K562 (cell line): ENCODE measurements around the gene TMTC2. TPM values are rescaled to one million over a fixed set of nuclear protein-coding genes. Genes with fewer than 3 reads are reported as not detected.

Experiments
- ATAC-seq: fragments of 200-7000 bp; cut with Tn5 transposase; 3 replicates; pipeline ENCODE4 v1.9.1; 2020; ENCODE audit warnings: moderate library complexity
- BruUV-seq: library from RNA; stranded (reverse); fragments of 400-500 nt; replicated peaks from 2 replicates; lab custom pipeline; 2021; lab: Mats Ljungman, UMichigan
- CTCF ChIA-PET: fragments of 300-600 bp; formaldehyde crosslinking; extraction: SDS; loops from one replicate; lab custom pipeline; 2021; ENCODE audit warnings: low intra/inter-chr PET ratio; lab: Yijun Ruan, JAX
- POLR2A ChIA-PET: fragments of 300-600, 350-650 bp; sonication (Branson Sonifier 250); formaldehyde crosslinking; extraction: SDS; loops from one replicate; lab custom pipeline; 2021; ENCODE audit warnings: antibody characterized with exemption, inconsistent platforms; lab: Yijun Ruan, JAX
- DNase-seq, 4 experiments: peaks; one replicate each; pipeline versions ENCODE4 v3.0.0 to v3.0.0-alpha.2; 2011 to 2018; ENCODE audit warnings: low spot score in 3 of 4, mixed read lengths in 3 of 4; ENCODE audit errors: extremely low read depth in 1 of 4
- FAIRE-seq: peaks from 2 replicates; lab custom pipeline; 2011; peaks lifted over from hg19 to GRCh38; lab: Jason Lieb, UNC
- H2AFZ ChIP-seq: 2 replicates; pipeline ENCODE4 v1.6.0; 2011; ENCODE audit warnings: low read depth, low read length, control low read depth, inconsistent platforms
- H3K27ac ChIP-seq: fragments of 200-600 bp; 3 replicates; pipeline ENCODE4 v1.8.0; 2011; ENCODE audit warnings: low read depth, mild to moderate bottlenecking, control low read depth, inconsistent platforms, low read length, moderate library complexity, mixed read lengths; ENCODE audit errors: extremely low read depth
- H3K27me3 ChIP-seq, 2 experiments: fragments of 300-600 bp in 1 of 2; 2 replicates in 1 of 2; 3 replicates in 1 of 2; pipeline versions ENCODE4 v1.6.0 to v1.8.0; 2011; ENCODE audit warnings: inconsistent platforms in 2 of 2, low read length in 2 of 2, mild to moderate bottlenecking in 1 of 2, mixed read lengths in 1 of 2, moderate library complexity in 1 of 2; ENCODE audit not compliant: control insufficient read depth in 2 of 2, insufficient read depth in 2 of 2
- H3K36me3 ChIP-seq: fragments of 300-600 bp; 3 replicates; pipeline ENCODE4 v1.8.0; 2011; ENCODE audit warnings: mild to moderate bottlenecking, low read length, inconsistent platforms; ENCODE audit not compliant: control insufficient read depth, insufficient read depth
- H3K4me1 ChIP-seq, 2 experiments: fragments of 200-600 bp in 1 of 2; replicated peaks in 1 of 2; 2 replicates in 1 of 2; 3 replicates in 1 of 2; pipeline versions ENCODE4 v1.5.1 to v1.8.0; 2011; ENCODE audit warnings: inconsistent platforms in 2 of 2, low read length in 2 of 2, mild to moderate bottlenecking in 1 of 2, mixed read lengths in 1 of 2, moderate library complexity in 1 of 2; ENCODE audit not compliant: control insufficient read depth in 2 of 2, insufficient read depth in 2 of 2
- H3K4me2 ChIP-seq: 2 replicates; pipeline ENCODE4 v1.6.1; 2011; ENCODE audit warnings: low read length, control low read depth, inconsistent platforms, mixed read lengths; ENCODE audit not compliant: insufficient read depth
- H3K4me3 ChIP-seq: fragments of 200-600 bp; sonication (generic), shearing (Covaris generic); 2 replicates; pipeline ENCODE4 v1.5.1; 2016; ENCODE audit warnings: control low read depth, inconsistent platforms
- H3K79me2 ChIP-seq: fragments of 200-600 bp; 3 replicates; pipeline ENCODE4 v1.8.0; 2011; ENCODE audit warnings: low read length, inconsistent platforms; ENCODE audit not compliant: control insufficient read depth, insufficient read depth
- H3K9ac ChIP-seq, 2 experiments: 2 replicates each; pipeline versions ENCODE4 v1.6.0 to v1.6.1; 2011; ENCODE audit warnings: low read depth in 2 of 2, low read length in 2 of 2, control low read depth in 1 of 2, inconsistent platforms in 1 of 2, mild to moderate bottlenecking in 1 of 2, mixed read lengths in 1 of 2; ENCODE audit not compliant: insufficient read depth in 1 of 2
- H3K9me1 ChIP-seq: one replicate; pipeline ENCODE4 v1.6.0; 2011; ENCODE audit warnings: inconsistent platforms, mild to moderate bottlenecking, low read length, moderate library complexity; ENCODE audit not compliant: control insufficient read depth, insufficient read depth
- H3K9me3 ChIP-seq: replicated peaks from 2 replicates; pipeline ENCODE4 v1.5.1; 2011; ENCODE audit warnings: low read depth, low read length, inconsistent platforms; ENCODE audit not compliant: control insufficient read depth, insufficient read depth
- H4K20me1 ChIP-seq: replicated peaks from 2 replicates; pipeline ENCODE4 v1.6.1; 2011; ENCODE audit warnings: low read length, inconsistent platforms, mixed read lengths; ENCODE audit not compliant: control insufficient read depth, insufficient read depth
- ADNP ChIP-seq: fragments of 200-800 bp; sonication (Bioruptor generic); IDR thresholded peaks from 2 replicates; pipeline ENCODE4 v1.6.1; 2016; ENCODE audit warnings: missing genetic modification characterization, missing compliant biosample characterization
- ATF7 ChIP-seq: fragments of 450-650 bp; IDR thresholded peaks from 2 replicates; pipeline ENCODE4 v1.7.1; 2014; ENCODE audit warnings: mild to moderate bottlenecking, moderate library complexity
- CEBPG ChIP-seq, 3 experiments: fragments of 200-800 bp in 1 of 3; sonication (Bioruptor generic) in 1 of 3; sonication (generic) in 1 of 3; formaldehyde crosslinking in 1 of 3; IDR thresholded peaks in 2 of 3; conservative IDR thresholded peaks in 1 of 3; 2 replicates each; pipeline versions ENCODE4 v1.6.1 to v1.8.0; 2016 to 2022; ENCODE audit warnings: missing compliant biosample characterization in 2 of 3, missing genetic modification characterization in 2 of 3, mild to moderate bottlenecking in 1 of 3, missing genetic modification reagents in 1 of 3
- CHCHD3 ChIP-seq: fragments of 250-450 bp; sonication (Bioruptor Pico); IDR thresholded peaks from 2 replicates; pipeline ENCODE4 v2.1.2; 2022; ENCODE audit warnings: mild to moderate bottlenecking
- FUS ChIP-seq: fragments of 200-400 bp; formaldehyde crosslinking; optimal IDR thresholded peaks from 2 replicates; pipeline ENCODE3; 2017; ENCODE audit warnings: low read depth, low read length
- GTF2F1 ChIP-seq: IDR thresholded peaks from 2 replicates; pipeline ENCODE4 v1.6.1; 2011; ENCODE audit warnings: low read depth, low read length, improper control_type of control experiment
- HNRNPH1 ChIP-seq: fragments of 200-400 bp; formaldehyde crosslinking; optimal IDR thresholded peaks from 2 replicates; pipeline ENCODE3; 2017; ENCODE audit warnings: low read depth, mild to moderate bottlenecking, low read length, moderate library complexity
- JUND ChIP-seq, 2 experiments: IDR thresholded peaks; 2 replicates in 1 of 2; 3 replicates in 1 of 2; pipeline ENCODE4 v1.6.1; 2011; ENCODE audit warnings: borderline replicate concordance in 2 of 2, low read depth in 2 of 2, low read length in 2 of 2, improper control_type of control experiment in 1 of 2, missing biosample characterization in 1 of 2, missing genetic modification characterization in 1 of 2, missing genetic modification reagents in 1 of 2
- KLF6 ChIP-seq: fragments of 250-450 bp; sonication (Bioruptor Pico); IDR thresholded peaks from 2 replicates; pipeline ENCODE4 v1.4.0; 2020; ENCODE audit warnings: mild to moderate bottlenecking, moderate library complexity, borderline replicate concordance
- NFXL1 ChIP-seq: fragments of 450-650 bp; formaldehyde crosslinking; IDR thresholded peaks from 2 replicates; pipeline ENCODE4 v1.4.0; 2021; ENCODE audit warnings: mild to moderate bottlenecking
- SLC30A9 ChIP-seq: fragments of 250-450 bp; sonication (Bioruptor Pico); IDR thresholded peaks from 2 replicates; pipeline ENCODE4 v1.8.0; 2022; ENCODE audit warnings: mild to moderate bottlenecking, moderate library complexity
- SMAD3 ChIP-seq: fragments of 450-650 bp; formaldehyde crosslinking; conservative IDR thresholded peaks from 2 replicates; pipeline ENCODE4 v1.4.0; 2020; ENCODE audit warnings: mild to moderate bottlenecking
- U2AF1 ChIP-seq: fragments of 200-400 bp; formaldehyde crosslinking; optimal IDR thresholded peaks from 2 replicates; pipeline ENCODE3; 2017; ENCODE audit warnings: mild to moderate bottlenecking, low read depth, low read length, moderate library complexity
- ZC3H4 ChIP-seq: sonication (generic); formaldehyde crosslinking; IDR thresholded peaks from 2 replicates; pipeline ENCODE4 v1.9.0; 2021; ENCODE audit warnings: missing genetic modification reagents, borderline replicate concordance
- ZNF766 ChIP-seq: fragments of 200-800 bp; sonication (Bioruptor generic); conservative IDR thresholded peaks from 2 replicates; pipeline ENCODE4 v1.6.1; 2016; ENCODE audit warnings: missing genetic modification characterization, missing compliant biosample characterization
- ZZZ3 ChIP-seq: fragments of 450-650 bp; IDR thresholded peaks from 2 replicates; pipeline ENCODE4 v1.6.1; 2016; ENCODE audit warnings: antibody characterized with exemption, mild to moderate bottlenecking, moderate library complexity
- WGBS: fragments of 100-300 bp; shearing (Covaris generic); methylation state at CpG from one replicate; pipeline ENCODE4 v1.1.6; 2016; ENCODE audit warnings: low coverage, mixed read lengths; ENCODE audit not compliant: insufficient coverage; ENCODE audit errors: missing lambda C conversion rate; 5-methylcytosine and 5-hydroxymethylcytosine counted together
- in situ Hi-C: fragments of 300-500 bp; cut with MboI; formaldehyde crosslinking; loops from 4 replicates; pipeline ENCODE4 v1.15.0; 2018; ENCODE audit warnings: inconsistent platforms, mixed read lengths
- intact Hi-C: fragments of 100-400 bp; cut with micrococcal nuclease; formaldehyde crosslinking; loops from 2 replicates; pipeline ENCODE4 v1.14.2; 2022
- polyA plus RNA-seq, 8 experiments: library from polyadenylated mRNA; depleted of rRNA in 4 of 8; stranded (reverse) in 5 of 8; unstranded in 3 of 8; fragments of >200 nt; fragmentation: Nextera tagmentation in 2 of 8; fragmentation: Illumina TruSeq in 1 of 8; extraction: Ambion mirVana in 2 of 8; extraction: Trizol in 1 of 8; gene quantifications; 2 replicates each; pipeline versions ENCODE4 v1.2.1 to v1.2.3, GENCODE V29; 2011 to 2014; ENCODE audit warnings: inconsistent platforms in 1 of 8, missing spikeins in 1 of 8
- total RNA-seq, 7 experiments: library from RNA; depleted of rRNA in 6 of 7; stranded (reverse); fragments of >200 nt in 6 of 7; fragmentation: Illumina TruSeq in 2 of 7; extraction: Trizol in 2 of 7; gene quantifications; 2 replicates each; pipeline versions ENCODE4 v1.2.1 to v1.2.3, GENCODE V29; 2011 to 2021; ENCODE audit warnings: low replicate concordance in 1 of 7
- TF ChIP-seq, protein P1 (sequence below): fragments of 450-650 bp; IDR thresholded peaks from 2 replicates; pipeline ENCODE4 v1.6.1; 2016; ENCODE audit warnings: missing biosample characterization, missing genetic modification characterization
- TF ChIP-seq, protein P2 (sequence below): sonication (generic); formaldehyde crosslinking; IDR thresholded peaks from 2 replicates; pipeline ENCODE4 v1.8.0; 2022; ENCODE audit warnings: mild to moderate bottlenecking, missing genetic modification reagents
- TF ChIP-seq, protein P3 (sequence below), 2 experiments: fragments of 450-650 bp in 1 of 2; sonication (generic) in 1 of 2; formaldehyde crosslinking; conservative IDR thresholded peaks; 2 replicates each; pipeline versions ENCODE4 v1.4.0 to v1.8.1; 2020 to 2022; ENCODE audit warnings: mild to moderate bottlenecking in 1 of 2, missing genetic modification reagents in 1 of 2
- TF ChIP-seq, protein P4 (sequence below): fragments of 250-450 bp; sonication (Bioruptor Pico); IDR thresholded peaks from 2 replicates; pipeline ENCODE4 v1.6.1; 2021; ENCODE audit warnings: mild to moderate bottlenecking

The TMTC2 gene
- total and polyA plus RNA-seq, 9 of the 15 experiments (the other 6 are each of a cell fraction or from before 2014, with no cell fraction given): 0.29 to 1.1 (median 0.55) TPM

DNA sequence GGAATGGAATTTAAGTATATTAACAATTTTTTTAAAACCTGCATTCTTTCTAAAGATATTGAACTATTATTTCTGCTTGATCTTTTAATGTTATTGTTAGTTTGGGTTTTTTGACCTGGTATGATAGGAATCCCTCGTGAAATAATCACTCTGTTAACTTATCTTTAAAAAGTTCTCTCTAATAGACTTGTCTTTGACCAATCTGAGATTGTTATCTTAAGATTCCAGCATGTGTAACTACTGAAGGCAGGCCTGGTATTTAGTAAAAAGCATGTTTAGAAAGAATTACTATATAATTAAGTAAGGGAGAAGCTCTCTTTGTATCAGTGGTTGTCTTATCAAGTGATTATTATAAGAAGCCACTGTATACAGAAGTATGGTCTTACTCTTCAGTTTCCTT lies 4.8 kb downstream of the TMTC2 start:
- H3K9ac ChIP-seq: no peak overlapping the region
- TF ChIP-seq NFXL1 (CRISPR knock-in tag) (no peak), CHCHD3 (CRISPR knock-in tag) (no peak), CEBPG (CRISPR knock-in tag; IDR thresholded peaks at IDR 0.05) (no peak), CEBPG (tag; conservative IDR thresholded peaks at IDR 0.05 in 1 of 2, IDR thresholded peaks at IDR 0.05 in 1 of 2) (no peak), GTF2F1 (no peak), U2AF1 (no peak), FUS (no peak), KLF6 (CRISPR knock-in tag) (no peak), SLC30A9 (CRISPR knock-in tag) (no peak), ATF7 (no peak), ADNP (no peak), ZZZ3 (no peak), JUND (IDR thresholded peaks at IDR 0.05; ENCODE audit: borderline replicate concordance, low read depth, low read length) (no peak), JUND (tag; IDR thresholded peaks at IDR 0.05; ENCODE audit: borderline replicate concordance, low read depth, low read length) (no peak), ZC3H4 (CRISPR knock-in tag) (no peak), ZNF766 (CRISPR knock-in tag) (no peak), SMAD3 (CRISPR knock-in tag) (no peak), HNRNPH1 (no peak)
- TF ChIP-seq, protein P1, sequence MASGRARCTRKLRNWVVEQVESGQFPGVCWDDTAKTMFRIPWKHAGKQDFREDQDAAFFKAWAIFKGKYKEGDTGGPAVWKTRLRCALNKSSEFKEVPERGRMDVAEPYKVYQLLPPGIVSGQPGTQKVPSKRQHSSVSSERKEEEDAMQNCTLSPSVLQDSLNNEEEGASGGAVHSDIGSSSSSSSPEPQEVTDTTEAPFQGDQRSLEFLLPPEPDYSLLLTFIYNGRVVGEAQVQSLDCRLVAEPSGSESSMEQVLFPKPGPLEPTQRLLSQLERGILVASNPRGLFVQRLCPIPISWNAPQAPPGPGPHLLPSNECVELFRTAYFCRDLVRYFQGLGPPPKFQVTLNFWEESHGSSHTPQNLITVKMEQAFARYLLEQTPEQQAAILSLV (tag): no peak
- TF ChIP-seq, protein P2, sequence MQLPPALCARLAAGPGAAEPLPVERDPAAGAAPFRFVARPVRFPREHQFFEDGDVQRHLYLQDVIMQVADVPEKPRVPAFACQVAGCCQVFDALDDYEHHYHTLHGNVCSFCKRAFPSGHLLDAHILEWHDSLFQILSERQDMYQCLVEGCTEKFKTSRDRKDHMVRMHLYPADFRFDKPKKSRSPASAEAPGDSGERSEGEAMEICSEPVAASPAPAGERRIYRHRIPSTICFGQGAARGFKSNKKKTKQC (CRISPR knock-in tag): no peak
- TF ChIP-seq, protein P3, sequence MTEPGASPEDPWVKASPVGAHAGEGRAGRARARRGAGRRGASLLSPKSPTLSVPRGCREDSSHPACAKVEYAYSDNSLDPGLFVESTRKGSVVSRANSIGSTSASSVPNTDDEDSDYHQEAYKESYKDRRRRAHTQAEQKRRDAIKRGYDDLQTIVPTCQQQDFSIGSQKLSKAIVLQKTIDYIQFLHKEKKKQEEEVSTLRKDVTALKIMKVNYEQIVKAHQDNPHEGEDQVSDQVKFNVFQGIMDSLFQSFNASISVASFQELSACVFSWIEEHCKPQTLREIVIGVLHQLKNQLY (CRISPR knock-in tag; conservative IDR thresholded peaks at IDR 0.05): no peak
- TF ChIP-seq, protein P4, sequence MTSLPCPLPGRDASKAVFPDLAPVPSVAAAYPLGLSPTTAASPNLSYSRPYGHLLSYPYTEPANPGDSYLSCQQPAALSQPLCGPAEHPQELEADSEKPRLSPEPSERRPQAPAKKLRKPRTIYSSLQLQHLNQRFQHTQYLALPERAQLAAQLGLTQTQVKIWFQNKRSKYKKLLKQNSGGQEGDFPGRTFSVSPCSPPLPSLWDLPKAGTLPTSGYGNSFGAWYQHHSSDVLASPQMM (CRISPR knock-in tag): no peak
- DNase-seq (no peak), ATAC-seq (no peak), FAIRE-seq (no peak)
- H3K4me3 ChIP-seq: no peak overlapping the region
- no peaks in the 10 kb centered on the region for H3K9me1 ChIP-seq
- no peak overlapping the region for H3K27ac ChIP-seq
- peaks cover 0 to 5% of the 10 kb centered on the region in 2 experiments; a peak in 2 of 5 replicates for H3K27me3 ChIP-seq
- CTCF ChIA-PET: no interaction called here
- H3K9me3 ChIP-seq: no peaks in the 10 kb centered on the region
- no peaks in the 10 kb centered on the region for H3K36me3 ChIP-seq
- POLR2A ChIA-PET: no interaction called here
- no peaks in the 10 kb centered on the region for H3K79me2 ChIP-seq
- no peak overlapping the region for H2AFZ ChIP-seq
- intact Hi-C loops (no loop called here), in situ Hi-C loops (no loop called here)
- peaks cover 0 to 11% of the 10 kb centered on the region in 2 experiments; a peak in 2 of 5 replicates for H3K4me1 ChIP-seq
- no peaks in the 10 kb centered on the region for H4K20me1 ChIP-seq
- BruUV-seq: no TSS peak
- H3K4me2 ChIP-seq: no peak overlapping the region
- WGBS: 0% methylated on average over 1 of the region's 1 CpG
